Measurements from ENCODE around the gene TMEM117.
"Not testable (repeated sequence)": the region's sequence is repeated elsewhere in the genome, so short reads cannot be mapped to it uniquely, and the experiment has no call there.

The TMEM117 gene

GRCh38 chr12:44031472-44032185 is 195.7 kb downstream of the TMEM117 start:
- no peak for DNase-seq

- no peak for DNase-seq
These were observed 199.0 kb downstream of the TMEM117 start for GRCh38 chr12:44034906-44035305.

GRCh38 chr12:44036875-44037443 is 201.1 kb downstream of the TMEM117 start:
- DNase-seq, result no peak

GRCh38 chr12:44038411-44038810 is 202.5 kb downstream of the TMEM117 start:
- DNase-seq, result no peak

- not testable (repeated sequence) for DNase-seq
These were observed 208.6 kb downstream of the TMEM117 start for GRCh38 chr12:44044491-44044890.

- DNase-seq, result no peak
These were observed 211.0 kb downstream of the TMEM117 start for GRCh38 chr12:44046732-44047417.

GRCh38 chr12:44052554-44052953 is 216.7 kb downstream of the TMEM117 start:
- no peak for DNase-seq

- no peak for DNase-seq
These were observed 217.8 kb downstream of the TMEM117 start for GRCh38 chr12:44053549-44054127.

- no peak for DNase-seq
These were observed 218.4 kb downstream of the TMEM117 start for GRCh38 chr12:44054281-44054680.

- DNase-seq, result no peak
These were observed 222.5 kb downstream of the TMEM117 start for GRCh38 chr12:44058366-44058765.

GRCh38 chr12:44059476-44059875 is 223.6 kb downstream of the TMEM117 start:
- DNase-seq, result no peak

GRCh38 chr12:44063671-44064070 is 227.8 kb downstream of the TMEM117 start:
- DNase-seq, result no peak

GRCh38 chr12:44076871-44077270 is 241.0 kb downstream of the TMEM117 start:
- DNase-seq, result no peak

- no peak for DNase-seq
These were observed 241.4 kb downstream of the TMEM117 start for GRCh38 chr12:44077294-44077693.

GRCh38 chr12:44078273-44078672 is 242.4 kb downstream of the TMEM117 start:
- DNase-seq, result no peak

- DNase-seq, result no peak
These were observed 252.8 kb downstream of the TMEM117 start for GRCh38 chr12:44088647-44089046.

- DNase-seq, result no peak
These were observed 256.2 kb downstream of the TMEM117 start for GRCh38 chr12:44091948-44092606.

GRCh38 chr12:44098786-44099185 is 262.9 kb downstream of the TMEM117 start:
- no peak for DNase-seq

GRCh38 chr12:44099486-44099885 is 263.6 kb downstream of the TMEM117 start:
- DNase-seq, result no peak

- DNase-seq, result no peak
These were observed 264.4 kb downstream of the TMEM117 start for GRCh38 chr12:44100264-44100663.

- no peak for DNase-seq
These were observed 265.6 kb downstream of the TMEM117 start for GRCh38 chr12:44101475-44101874.

- no peak for DNase-seq
These were observed 279.0 kb downstream of the TMEM117 start for GRCh38 chr12:44114906-44115305.

- DNase-seq, result peak; percentile 28
These were observed 281.5 kb downstream of the TMEM117 start for GRCh38 chr12:44117337-44117736.
